GM23338 (cell line): ENCODE data around the gene BLVRA. TPM values are rescaled to one million over a fixed set of nuclear protein-coding genes. Genes with fewer than 3 reads are reported as not detected.
"Not testable (repeated sequence)": the region's sequence is repeated elsewhere in the genome, so short reads cannot be mapped to it uniquely, and the experiment has no call there.

Experiments used
- ATAC-seq: fragments of 200-7000 bp; cut with Tn5 transposase; 3 replicates; pipeline ENCODE4 v1.9.1; 2020
- DNase-seq: peaks from one replicate; pipeline ENCODE4 v3.0.0-alpha.2; 2015; ENCODE audit warnings: low spot score
- H2AFZ ChIP-seq: fragments of 200-600 bp; sonication (generic); 2 replicates; pipeline ENCODE4 v1.8.0; 2016; ENCODE audit warnings: antibody characterized with exemption, mild to moderate bottlenecking, moderate library complexity
- H3F3A ChIP-seq: fragments of 200-600 bp; sonication (generic); replicated peaks from 2 replicates; pipeline ENCODE4 v1.8.0; 2017; ENCODE audit warnings: antibody characterized with exemption, mixed run types, low read depth
- H3K27ac ChIP-seq: fragments of 200-600 bp; sonication (generic); 2 replicates; pipeline ENCODE4 v1.6.1; 2016; ENCODE audit warnings: low read depth
- H3K27me3 ChIP-seq: fragments of 200-600 bp; sonication (generic); 2 replicates; pipeline ENCODE4 v1.8.0; 2016; ENCODE audit warnings: mild to moderate bottlenecking, mixed run types, moderate library complexity; ENCODE audit not compliant: insufficient read depth
- H3K36me3 ChIP-seq: fragments of 200-600 bp; sonication (generic); 2 replicates; pipeline ENCODE4 v1.8.0; 2016; ENCODE audit warnings: mild to moderate bottlenecking; ENCODE audit not compliant: insufficient read depth
- H3K4me1 ChIP-seq: fragments of 200-600 bp; sonication (generic); 2 replicates; pipeline ENCODE4 v1.8.0; 2016; ENCODE audit warnings: mild to moderate bottlenecking, moderate library complexity; ENCODE audit not compliant: insufficient read depth
- H3K4me2 ChIP-seq: fragments of 200-600 bp; sonication (generic); 2 replicates; pipeline ENCODE4 v1.7.1; 2017; ENCODE audit warnings: mixed run types
- H3K4me3 ChIP-seq: fragments of 200-600 bp; sonication (generic); 2 replicates; pipeline ENCODE4 v1.6.1; 2016; ENCODE audit warnings: mixed run types
- H3K79me2 ChIP-seq: fragments of 200-600 bp; sonication (generic); replicated peaks from 2 replicates; pipeline ENCODE4 v1.8.0; 2017; ENCODE audit warnings: mild to moderate bottlenecking; ENCODE audit not compliant: insufficient read depth
- H3K9me2 ChIP-seq: fragments of 200-600 bp; sonication (generic); 2 replicates; pipeline ENCODE4 v1.8.0; 2017; ENCODE audit not compliant: insufficient read depth
- H4K20me1 ChIP-seq: fragments of 200-600 bp; sonication (generic); replicated peaks from 2 replicates; pipeline ENCODE4 v1.8.0; 2017; ENCODE audit warnings: mild to moderate bottlenecking; ENCODE audit not compliant: insufficient read depth
- H3K27ac Mint-ChIP-seq: 2 replicates; pipeline ENCODE4 v1.8.0; 2020; ENCODE audit warnings: inconsistent platforms, mild to moderate bottlenecking, moderate library complexity, mixed read lengths
- H3K27me3 Mint-ChIP-seq: 3 replicates; pipeline ENCODE4 v1.8.0; 2022; ENCODE audit warnings: low read depth, mild to moderate bottlenecking, moderate library complexity, mixed read lengths, inconsistent platforms; ENCODE audit not compliant: insufficient read depth, poor library complexity
- H3K36me3 Mint-ChIP-seq: 3 replicates; pipeline ENCODE4 v1.8.0; 2021; ENCODE audit warnings: low read depth, mild to moderate bottlenecking, inconsistent platforms, moderate library complexity, mixed read lengths
- H3K4me1 Mint-ChIP-seq: 3 replicates; pipeline ENCODE4 v1.8.0; 2020; ENCODE audit warnings: mild to moderate bottlenecking, inconsistent platforms, mixed read lengths
- H3K4me3 Mint-ChIP-seq: 3 replicates; pipeline ENCODE4 v1.8.0; 2021; ENCODE audit warnings: moderate library complexity, mild to moderate bottlenecking, inconsistent platforms, mixed read lengths
- H3K9me3 Mint-ChIP-seq: 3 replicates; pipeline ENCODE4 v1.8.0; 2020; ENCODE audit warnings: moderate library complexity, mild to moderate bottlenecking, inconsistent platforms, mixed read lengths
- CREB1 ChIP-seq: fragments of 250-450 bp; sonication (Bioruptor Pico); IDR thresholded peaks from 2 replicates; pipeline ENCODE4 v1.5.0; 2020; ENCODE audit warnings: low read depth, mild to moderate bottlenecking, moderate library complexity
- EZH2 ChIP-seq: fragments of 200-600 bp; sonication (generic); IDR thresholded peaks from one replicate; pipeline ENCODE4 v1.8.0; 2017; ENCODE audit warnings: antibody characterized with exemption, mild to moderate bottlenecking, low read depth; ENCODE audit not compliant: unreplicated experiment
- NANOG ChIP-seq: IDR thresholded peaks from 2 replicates; pipeline ENCODE4 v1.6.1; 2016; ENCODE audit warnings: antibody characterized with exemption, borderline replicate concordance
- POLR2AphosphoS5 ChIP-seq: IDR thresholded peaks from 2 replicates; pipeline ENCODE4 v1.6.1; 2016; ENCODE audit warnings: antibody characterized with exemption, low read depth
- ZNF114 ChIP-seq: fragments of 250-450 bp; sonication (Bioruptor Pico); IDR thresholded peaks from 2 replicates; pipeline ENCODE4 v1.5.0; 2020; ENCODE audit warnings: mild to moderate bottlenecking, moderate library complexity
- ZNF331 ChIP-seq: fragments of 250-450 bp; sonication (Bioruptor Pico); IDR thresholded peaks from 2 replicates; pipeline ENCODE4 v1.5.0; 2020; ENCODE audit warnings: low read depth, mild to moderate bottlenecking, moderate library complexity
- ZNF462 ChIP-seq: fragments of 250-450 bp; sonication (Bioruptor Pico); IDR thresholded peaks from 2 replicates; pipeline ENCODE4 v1.5.0; 2020; ENCODE audit warnings: mild to moderate bottlenecking, moderate library complexity
- polyA plus RNA-seq: library from polyadenylated mRNA; unstranded; fragments of >200 nt; fragmentation: Nextera tagmentation; extraction: Ambion mirVana; gene quantifications from 2 replicates; pipeline ENCODE4 v1.2.1, GENCODE V29; 2016
- total RNA-seq: library from RNA; depleted of rRNA; stranded (reverse); fragments of >200 nt; shearing (Covaris generic); gene quantifications from 2 replicates; pipeline ENCODE4 v1.2.3, GENCODE V29; 2014

The BLVRA gene
- total and polyA plus RNA-seq, 2 experiments from 2014 or later: 17.0 to 46.5 TPM

GRCh38 chr7:43825391-43825808, 66.9 kb downstream of the BLVRA start:
- Histone ChIP-seq H3K27ac (no peak overlapping the region), H3K27me3 (no peaks in the 10 kb centered on the region), H3K4me3 (no peak overlapping the region), H3K4me1 (peaks cover 35% of the 10 kb centered on the region), H3K79me2 (peaks cover 13% of the 10 kb centered on the region), H3K36me3 (no peaks in the 10 kb centered on the region; the same call in 1 of the 2 replicates), H3F3A (peaks cover 5% of the 10 kb centered on the region), H2AFZ (no peak overlapping the region), H4K20me1 (no peaks in the 10 kb centered on the region), H3K4me2 (no peak overlapping the region), H3K9me2 (peaks cover 9% of the 10 kb centered on the region)
- Mint-ChIP-seq H3K4me3 (no peak overlapping the region), H3K27ac (no peak overlapping the region), H3K27me3 (no peaks in the 10 kb centered on the region), H3K9me3 (peaks cover 14% of the 10 kb centered on the region), H3K4me1 (peaks cover 24% of the 10 kb centered on the region), H3K36me3 (peaks cover 6% of the 10 kb centered on the region; the same call in 2 of the 3 replicates)
- ATAC-seq: no peak
- TF ChIP-seq POLR2AphosphoS5: no peak
- no peak for TF ChIP-seq ZNF331 (CRISPR knock-in tag)
- TF ChIP-seq ZNF114: no peak
- no peak for TF ChIP-seq NANOG
- no peak for TF ChIP-seq CREB1 (CRISPR knock-in tag)
- DNase-seq: no peak

- H2AFZ ChIP-seq, H3K27ac ChIP-seq: not testable (repeated sequence)
Measured at GRCh38 chr7:43830917-43831316, 72.4 kb downstream of the BLVRA start.

GRCh38 chr7:43834463-43835251, 76.2 kb downstream of the BLVRA start:
- H3K9me2 ChIP-seq: no peaks in the 10 kb centered on the region
- Mint-ChIP-seq H3K27me3 (no peaks in the 10 kb centered on the region), H3K9me3 (peaks cover 26% of the 10 kb centered on the region; the same call in 2 of the 3 replicates), H3K4me3 (no peak overlapping the region), H3K27ac (no peak overlapping the region), H3K36me3 (peaks cover 24% of the 10 kb centered on the region; the same call in 2 of the 3 replicates), H3K4me1 (no peaks in the 10 kb centered on the region; the same call in 2 of the 3 replicates)
- H3K79me2 ChIP-seq: peaks cover 11% of the 10 kb centered on the region
- DNase-seq: no peak
- no peak overlapping the region for H3K4me2 ChIP-seq
- no peaks in the 10 kb centered on the region for H3K4me1 ChIP-seq
- H3K4me3 ChIP-seq: no peak overlapping the region
- no peaks in the 10 kb centered on the region for H3F3A ChIP-seq
- no peaks in the 10 kb centered on the region; the same call in 1 of the 2 replicates for H3K36me3 ChIP-seq
- ATAC-seq: no peak
- no peak overlapping the region for H2AFZ ChIP-seq
- H3K27ac ChIP-seq: no peak overlapping the region
- H3K27me3 ChIP-seq: no peaks in the 10 kb centered on the region
- H4K20me1 ChIP-seq: no peaks in the 10 kb centered on the region
- TF ChIP-seq ZNF331 (CRISPR knock-in tag) (no peak), EZH2 (no peak), CREB1 (CRISPR knock-in tag) (no peak), NANOG (no peak), ZNF462 (no peak)

More at GRCh38 chr7:43830917-43831316, 72.4 kb downstream of the BLVRA start:
- not testable (repeated sequence) for ATAC-seq, H3F3A ChIP-seq, H3K9me2 ChIP-seq, H3K27ac Mint-ChIP-seq, H3K4me2 ChIP-seq, H3K27me3 Mint-ChIP-seq, DNase-seq, H3K27me3 ChIP-seq, H4K20me1 ChIP-seq, H3K4me3 Mint-ChIP-seq, H3K36me3 ChIP-seq, H3K4me3 ChIP-seq
- Mint-ChIP-seq H3K9me3 (peaks cover 30% of the 10 kb centered on the region; the same call in 2 of the 3 replicates), H3K4me1 (peaks cover 21% of the 10 kb centered on the region), H3K36me3 (peaks cover 27% of the 10 kb centered on the region; the same call in 2 of the 3 replicates)
- H3K4me1 ChIP-seq: peaks cover 29% of the 10 kb centered on the region
- H3K79me2 ChIP-seq: peaks cover 17% of the 10 kb centered on the region
